K562 (cell line): Measurements from ENCODE around the gene SRC. TPM values are rescaled to one million over a fixed set of nuclear protein-coding genes. Genes with fewer than 3 reads are reported as not detected.
A peak's percentile ranks its signal among the peaks of the same experiment; 100 is the strongest.

Experiments used
- ATAC-seq: fragments of 200-7000 bp; cut with Tn5 transposase; 3 replicates; pipeline ENCODE4 v1.9.1; 2020; ENCODE audit warnings: moderate library complexity
- BruUV-seq: library from RNA; stranded (reverse); fragments of 400-500 nt; replicated peaks from 2 replicates; lab custom pipeline; 2021; lab: Mats Ljungman, UMichigan
- CTCF ChIA-PET: fragments of 300-600 bp; formaldehyde crosslinking; extraction: SDS; loops from one replicate; lab custom pipeline; 2021; ENCODE audit warnings: low intra/inter-chr PET ratio; lab: Yijun Ruan, JAX
- POLR2A ChIA-PET: fragments of 300-600, 350-650 bp; sonication (Branson Sonifier 250); formaldehyde crosslinking; extraction: SDS; loops from one replicate; lab custom pipeline; 2021; ENCODE audit warnings: antibody characterized with exemption, inconsistent platforms; lab: Yijun Ruan, JAX
- DNase-seq, 4 experiments: peaks; one replicate each; pipeline versions ENCODE4 v3.0.0 to v3.0.0-alpha.2; 2011 to 2018; ENCODE audit warnings: low spot score in 3 of 4, mixed read lengths in 3 of 4; ENCODE audit errors: extremely low read depth in 1 of 4
- FAIRE-seq: peaks from 2 replicates; lab custom pipeline; 2011; peaks lifted over from hg19 to GRCh38; lab: Jason Lieb, UNC
- H2AFZ ChIP-seq: 2 replicates; pipeline ENCODE4 v1.6.0; 2011; ENCODE audit warnings: low read depth, low read length, control low read depth, inconsistent platforms
- H3K27ac ChIP-seq: fragments of 200-600 bp; 3 replicates; pipeline ENCODE4 v1.8.0; 2011; ENCODE audit warnings: low read depth, mild to moderate bottlenecking, control low read depth, inconsistent platforms, low read length, moderate library complexity, mixed read lengths; ENCODE audit errors: extremely low read depth
- H3K27me3 ChIP-seq, 2 experiments: fragments of 300-600 bp in 1 of 2; 2 replicates in 1 of 2; 3 replicates in 1 of 2; pipeline versions ENCODE4 v1.6.0 to v1.8.0; 2011; ENCODE audit warnings: inconsistent platforms in 2 of 2, low read length in 2 of 2, mild to moderate bottlenecking in 1 of 2, mixed read lengths in 1 of 2, moderate library complexity in 1 of 2; ENCODE audit not compliant: control insufficient read depth in 2 of 2, insufficient read depth in 2 of 2
- H3K36me3 ChIP-seq: fragments of 300-600 bp; 3 replicates; pipeline ENCODE4 v1.8.0; 2011; ENCODE audit warnings: mild to moderate bottlenecking, low read length, inconsistent platforms; ENCODE audit not compliant: control insufficient read depth, insufficient read depth
- H3K4me1 ChIP-seq, 2 experiments: fragments of 200-600 bp in 1 of 2; replicated peaks in 1 of 2; 2 replicates in 1 of 2; 3 replicates in 1 of 2; pipeline versions ENCODE4 v1.5.1 to v1.8.0; 2011; ENCODE audit warnings: inconsistent platforms in 2 of 2, low read length in 2 of 2, mild to moderate bottlenecking in 1 of 2, mixed read lengths in 1 of 2, moderate library complexity in 1 of 2; ENCODE audit not compliant: control insufficient read depth in 2 of 2, insufficient read depth in 2 of 2
- H3K4me2 ChIP-seq: 2 replicates; pipeline ENCODE4 v1.6.1; 2011; ENCODE audit warnings: low read length, control low read depth, inconsistent platforms, mixed read lengths; ENCODE audit not compliant: insufficient read depth
- H3K4me3 ChIP-seq: fragments of 200-600 bp; sonication (generic), shearing (Covaris generic); 2 replicates; pipeline ENCODE4 v1.5.1; 2016; ENCODE audit warnings: control low read depth, inconsistent platforms
- H3K79me2 ChIP-seq: fragments of 200-600 bp; 3 replicates; pipeline ENCODE4 v1.8.0; 2011; ENCODE audit warnings: low read length, inconsistent platforms; ENCODE audit not compliant: control insufficient read depth, insufficient read depth
- H3K9ac ChIP-seq, 2 experiments: 2 replicates each; pipeline versions ENCODE4 v1.6.0 to v1.6.1; 2011; ENCODE audit warnings: low read depth in 2 of 2, low read length in 2 of 2, control low read depth in 1 of 2, inconsistent platforms in 1 of 2, mild to moderate bottlenecking in 1 of 2, mixed read lengths in 1 of 2; ENCODE audit not compliant: insufficient read depth in 1 of 2
- H3K9me1 ChIP-seq: one replicate; pipeline ENCODE4 v1.6.0; 2011; ENCODE audit warnings: inconsistent platforms, mild to moderate bottlenecking, low read length, moderate library complexity; ENCODE audit not compliant: control insufficient read depth, insufficient read depth
- H3K9me3 ChIP-seq: replicated peaks from 2 replicates; pipeline ENCODE4 v1.5.1; 2011; ENCODE audit warnings: low read depth, low read length, inconsistent platforms; ENCODE audit not compliant: control insufficient read depth, insufficient read depth
- H4K20me1 ChIP-seq: replicated peaks from 2 replicates; pipeline ENCODE4 v1.6.1; 2011; ENCODE audit warnings: low read length, inconsistent platforms, mixed read lengths; ENCODE audit not compliant: control insufficient read depth, insufficient read depth
- E2F6 ChIP-seq, 2 experiments: IDR thresholded peaks; 2 replicates each; pipeline ENCODE4 v1.6.1; 2011; ENCODE audit warnings: borderline replicate concordance in 1 of 2, control low read depth in 1 of 2, low read depth in 1 of 2, low read length in 1 of 2, mild to moderate bottlenecking in 1 of 2, mixed read lengths in 1 of 2, moderate library complexity in 1 of 2; ENCODE audit not compliant: insufficient read depth in 1 of 2, insufficient read length in 1 of 2, poor library complexity in 1 of 2, severe bottlenecking in 1 of 2; ENCODE audit errors: extremely low read depth in 1 of 2
- ESRRB ChIP-seq: fragments of 250-450 bp; sonication (Bioruptor Pico); IDR thresholded peaks from 2 replicates; pipeline ENCODE4 v1.5.0; 2020; ENCODE audit warnings: mild to moderate bottlenecking, moderate library complexity, borderline replicate concordance
- HDAC2 ChIP-seq: fragments of 450-650 bp; IDR thresholded peaks from 2 replicates; pipeline ENCODE4 v1.6.1; 2016; ENCODE audit warnings: mild to moderate bottlenecking
- KDM5B ChIP-seq: fragments of 200-600 bp; sonication (generic); IDR thresholded peaks from 2 replicates; pipeline ENCODE4 v1.6.1; 2012; ENCODE audit warnings: low read depth, mild to moderate bottlenecking, moderate library complexity, low read length, control low read depth, inconsistent platforms; ENCODE audit not compliant: insufficient replicate concordance
- MNT ChIP-seq, 2 experiments: fragments of 450-650 bp; conservative IDR thresholded peaks; 2 replicates each; pipeline ENCODE4 v1.6.1; 2017; ENCODE audit warnings: mild to moderate bottlenecking in 2 of 2, moderate library complexity in 2 of 2
- MYNN ChIP-seq, 2 experiments: sonication (generic); formaldehyde crosslinking in 1 of 2; IDR thresholded peaks; 2 replicates each; pipeline versions ENCODE4 v1.5.0 to v1.6.1; 2016 to 2020; ENCODE audit warnings: antibody characterized with exemption in 1 of 2, missing genetic modification reagents in 1 of 2
- NR0B1 ChIP-seq: fragments of 450-650 bp; IDR thresholded peaks from one replicate; pipeline ENCODE4 v1.6.1; 2018; ENCODE audit warnings: mild to moderate bottlenecking, moderate library complexity; ENCODE audit not compliant: partially characterized antibody
- RBBP5 ChIP-seq: fragments of 200-600 bp; sonication (generic); IDR thresholded peaks from 2 replicates; pipeline ENCODE4 v1.6.1; 2012; ENCODE audit warnings: borderline replicate concordance, mild to moderate bottlenecking, low read length, control low read depth, inconsistent platforms; ENCODE audit not compliant: insufficient read depth, poor library complexity, severe bottlenecking
- RBM14 ChIP-seq: fragments of 200-400 bp; formaldehyde crosslinking; IDR thresholded peaks from 2 replicates; pipeline ENCODE4 v1.6.1; 2018; ENCODE audit warnings: low read depth, mild to moderate bottlenecking, low read length, moderate library complexity, borderline replicate concordance; ENCODE audit not compliant: insufficient read depth
- SMARCE1 ChIP-seq: fragments of 450-650 bp; IDR thresholded peaks from 2 replicates; pipeline ENCODE4 v1.7.1; 2016; ENCODE audit warnings: mild to moderate bottlenecking
- TARDBP ChIP-seq: fragments of 450-650 bp; IDR thresholded peaks from 2 replicates; pipeline ENCODE4 v1.6.1; 2016
- TOE1 ChIP-seq, 2 experiments: fragments of 450-650 bp in 1 of 2; sonication (generic) in 1 of 2; formaldehyde crosslinking in 1 of 2; IDR thresholded peaks; 2 replicates each; pipeline versions ENCODE4 v1.7.1 to v1.8.0; 2016 to 2022; ENCODE audit warnings: borderline replicate concordance in 2 of 2, mild to moderate bottlenecking in 2 of 2, antibody characterized with exemption in 1 of 2, inconsistent platforms in 1 of 2, low read depth in 1 of 2, missing genetic modification reagents in 1 of 2, moderate library complexity in 1 of 2
- ZKSCAN1 ChIP-seq: fragments of 150-350 bp; IDR thresholded peaks from 2 replicates; pipeline ENCODE4 v1.6.1; 2016; ENCODE audit warnings: low read depth, low read length
- ZNF175 ChIP-seq: fragments of 200-800 bp; sonication (Bioruptor generic); IDR thresholded peaks from 2 replicates; pipeline ENCODE4 v1.6.1; 2016; ENCODE audit warnings: low read depth, mild to moderate bottlenecking, missing genetic modification characterization, missing compliant biosample characterization
- WGBS: fragments of 100-300 bp; shearing (Covaris generic); methylation state at CpG from one replicate; pipeline ENCODE4 v1.1.6; 2016; ENCODE audit warnings: low coverage, mixed read lengths; ENCODE audit not compliant: insufficient coverage; ENCODE audit errors: missing lambda C conversion rate; 5-methylcytosine and 5-hydroxymethylcytosine counted together
- in situ Hi-C: fragments of 300-500 bp; cut with MboI; formaldehyde crosslinking; loops from 4 replicates; pipeline ENCODE4 v1.15.0; 2018; ENCODE audit warnings: inconsistent platforms, mixed read lengths
- intact Hi-C: fragments of 100-400 bp; cut with micrococcal nuclease; formaldehyde crosslinking; loops from 2 replicates; pipeline ENCODE4 v1.14.2; 2022
- polyA plus RNA-seq, 8 experiments: library from polyadenylated mRNA; depleted of rRNA in 4 of 8; stranded (reverse) in 5 of 8; unstranded in 3 of 8; fragments of >200 nt; fragmentation: Nextera tagmentation in 2 of 8; fragmentation: Illumina TruSeq in 1 of 8; extraction: Ambion mirVana in 2 of 8; extraction: Trizol in 1 of 8; gene quantifications; 2 replicates each; pipeline versions ENCODE4 v1.2.1 to v1.2.3, GENCODE V29; 2011 to 2014; ENCODE audit warnings: inconsistent platforms in 1 of 8, missing spikeins in 1 of 8
- total RNA-seq, 7 experiments: library from RNA; depleted of rRNA in 6 of 7; stranded (reverse); fragments of >200 nt in 6 of 7; fragmentation: Illumina TruSeq in 2 of 7; extraction: Trizol in 2 of 7; gene quantifications; 2 replicates each; pipeline versions ENCODE4 v1.2.1 to v1.2.3, GENCODE V29; 2011 to 2021; ENCODE audit warnings: low replicate concordance in 1 of 7

The SRC gene
- total and polyA plus RNA-seq, 9 of the 15 experiments (the other 6 are each of a cell fraction or from before 2014, with no cell fraction given), result 0.06 to 8.5 (median 3.1) TPM

GRCh38 chr20:37383229-37383989 lies 37.5 kb downstream of the SRC start:
- Histone ChIP-seq H3K27ac (peak overlapping the region; percentile 78), H3K27me3 (no peaks in the 10 kb centered on the region), H3K79me2 (peaks cover 3% of the 10 kb centered on the region; the same call in 1 of the 3 replicates), H3K4me1 (peaks cover 32 to 72% of the 10 kb centered on the region in 2 experiments), H3K36me3 (no peaks in the 10 kb centered on the region), H4K20me1 (no peaks in the 10 kb centered on the region), H3K9ac (peak overlapping the region; percentile 49 to 92; a peak in 3 of 4 replicates), H2AFZ (peak overlapping the region; percentile 90; the same call in 1 of the 2 replicates), H3K9me3 (no peaks in the 10 kb centered on the region), H3K4me3 (peak overlapping the region; percentile 47; the same call in 1 of the 2 replicates), H3K9me1 (no peaks in the 10 kb centered on the region), H3K4me2 (peak overlapping the region; percentile 75)
- CTCF ChIA-PET, result interaction anchor here (0.7 to 3.0 kb wide), 3 partner anchors 101 to 115 kb away, joined by 3 to 19 read pairs (median 4); no protein-coding TSS in a partner anchor
- in situ Hi-C loops (loop anchor here (5.0 kb wide), 1 partner anchor 96 kb away; the partner anchor contains the start of gene MANBAL), intact Hi-C loops (loop anchor here (5.0 kb wide), 1 partner anchor 96 kb away; the partner anchor contains the start of gene MANBAL)
- ATAC-seq (no peak), FAIRE-seq (peak; percentile 40), DNase-seq (peak in 1 of 4 experiments; percentile 55)
- BruUV-seq, result TSS peak; percentile 88
- POLR2A ChIA-PET, result interaction anchor here (0.6 to 1.4 kb wide), 2 partner anchors 10 to 288 kb away, joined by 3 to 4 read pairs; no protein-coding TSS in a partner anchor
- WGBS, result 65% methylated on average over 19 of the region's 25 CpGs
- TF ChIP-seq MNT (conservative IDR thresholded peaks at IDR 0.05) (peak in 1 of 2 experiments; percentile 39; a peak in 1 of 4 replicates), RBBP5 (peak; percentile 7), HDAC2 (0 out of 2 replicates have a peak, but pooled peaks have one; percentile 18), ZNF175 (CRISPR knock-in tag) (no peak), TARDBP (no peak), NR0B1 (no peak), ESRRB (CRISPR knock-in tag) (no peak), ZKSCAN1 (peak; percentile 8), MYNN (IDR thresholded peaks at IDR 0.05) (0 out of 2 replicates have a peak, but pooled peaks have one; percentile 17), MYNN (CRISPR knock-in tag; IDR thresholded peaks at IDR 0.05) (no peak), RBM14 (no peak), SMARCE1 (0 out of 2 replicates have a peak, but pooled peaks have one; percentile 22), KDM5B (no peak), E2F6 (IDR thresholded peaks at IDR 0.05; ENCODE audit: borderline replicate concordance in 1 of 2, extremely low read depth in 1 of 2, insufficient read depth in 1 of 2, insufficient read length in 1 of 2, low read depth in 1 of 2, low read length in 1 of 2, poor library complexity in 1 of 2, severe bottlenecking in 1 of 2) (peak in 1 of 2 experiments; percentile 27), TOE1 (IDR thresholded peaks at IDR 0.05; ENCODE audit: borderline replicate concordance) (no peak), TOE1 (CRISPR knock-in tag; IDR thresholded peaks at IDR 0.05; ENCODE audit: borderline replicate concordance, low read depth) (no peak)
